Thyroid gland (tissue), 4 donors: ENCODE measurements around the gene SIL1. TPM values are rescaled to one million over a fixed set of nuclear protein-coding genes. Genes with fewer than 3 reads are reported as not detected.
A peak's percentile ranks its signal among the peaks of the same experiment; 100 is the strongest.
"Not testable (repeated sequence)": the region's sequence is repeated elsewhere in the genome, so short reads cannot be mapped to it uniquely, and the experiment has no call there.

Experiments used
- DNase-seq, 2 donors: peaks; one replicate each; pipeline ENCODE4 v3.0.0-alpha.2; 2019
- H3K27ac ChIP-seq, 3 donors: fragments of 200-600 bp; sonication (generic); 1 replicate in 2 of 3; 2 replicates in 1 of 3; pipeline ENCODE4 v1.5.1; 2016 to 2019; ENCODE audit warnings: mild to moderate bottlenecking in 1 of 3, moderate library complexity in 1 of 3
- H3K27me3 ChIP-seq: fragments of 200-600 bp; sonication (generic); one replicate; pipeline ENCODE4 v1.5.1; 2019
- H3K36me3 ChIP-seq, 2 donors: fragments of 200-600 bp; sonication (generic); one replicate each; pipeline ENCODE4 v1.5.1; 2016 to 2019
- H3K4me1 ChIP-seq, 2 donors: fragments of 200-600 bp; sonication (generic); one replicate each; pipeline ENCODE4 v1.5.1; 2017 to 2019
- H3K4me3 ChIP-seq, 3 donors: fragments of 200-600 bp; sonication (generic); replicated peaks in 1 of 3; 1 replicate in 2 of 3; 2 replicates in 1 of 3; pipeline ENCODE4 v1.5.1; 2016; ENCODE audit warnings: mild to moderate bottlenecking in 1 of 3
- H3K9me3 ChIP-seq: fragments of 200-600 bp; sonication (generic); one replicate; pipeline ENCODE4 v1.5.1; 2017
- CTCF ChIP-seq, 6 experiments: fragments of 200-600 bp in 3 of 6; fragments of 450-650 bp in 3 of 6; sonication (generic) in 3 of 6; IDR thresholded peaks; one replicate each; pipeline ENCODE4 v1.5.1; 2016 to 2019; ENCODE audit warnings: antibody characterized with exemption in 6 of 6, mild to moderate bottlenecking in 2 of 6, inconsistent platforms in 1 of 6, moderate library complexity in 1 of 6
- POLR2A ChIP-seq, 2 donors: fragments of 450-650 bp; IDR thresholded peaks; one replicate each; pipeline ENCODE4 v1.6.1; 2017; ENCODE audit warnings: antibody characterized with exemption in 2 of 2, mild to moderate bottlenecking in 2 of 2, moderate library complexity in 1 of 2
- WGBS, 2 donors: methylation state at CpG; one replicate each; pipeline ENCODE4 v1.1.5; 2017; 5-methylcytosine and 5-hydroxymethylcytosine counted together
- intact Hi-C: fragments of 100-400 bp; cut with DNase I; formaldehyde crosslinking; loops from one replicate; pipeline ENCODE4 v1.15.1; 2023
- total RNA-seq, 4 donors: library from RNA; depleted of rRNA; stranded (reverse); fragments of >200 nt; gene quantifications; one replicate each; pipeline ENCODE4 v1.2.3, GENCODE V29; 2016

The SIL1 gene
- total RNA-seq, 4 donors from 2014 or later = 57.5 to 103 (median 81.7) TPM

- H3K36me3 ChIP-seq = no peaks in the 10 kb centered on the region
Observed at GRCh38 chr5:139019211-139019610, 179.0 kb downstream of the SIL1 start.

GRCh38 chr5:139017624-139018023 is 180.5 kb downstream of the SIL1 start:
- intact Hi-C loops = no loop called here
- no peak for DNase-seq
- no peaks in the 10 kb centered on the region for H3K36me3 ChIP-seq
- peaks cover 0 to 7% of the 10 kb centered on the region in 2 donors for H3K4me1 ChIP-seq
- 96 to 97% methylated on average over 5 of the region's 5 CpGs for WGBS, 2 donors
- H3K27me3 ChIP-seq = no peaks in the 10 kb centered on the region
- H3K9me3 ChIP-seq = no peaks in the 10 kb centered on the region
- TF ChIP-seq POLR2A (IDR thresholded peaks at IDR 0.05) (no peak), CTCF (IDR thresholded peaks at IDR 0.05) (no peak)
- no peak overlapping the region for H3K27ac ChIP-seq
- H3K4me3 ChIP-seq = no peak overlapping the region

More at GRCh38 chr5:139019211-139019610, 179.0 kb downstream of the SIL1 start:
- Histone ChIP-seq H3K9me3 (no peaks in the 10 kb centered on the region), H3K4me1 (peaks cover 0 to 13% of the 10 kb centered on the region in 2 donors), H3K27me3 (no peaks in the 10 kb centered on the region), H3K27ac (no peak overlapping the region), H3K4me3 (no peak overlapping the region)
- intact Hi-C loops = no loop called here
- WGBS, 2 donors = 95 to 98% methylated on average over 3 of the region's 3 CpGs
- TF ChIP-seq POLR2A (IDR thresholded peaks at IDR 0.05) = no peak
- TF ChIP-seq CTCF (IDR thresholded peaks at IDR 0.05) = no peak
- DNase-seq = no peak

- TF ChIP-seq POLR2A (IDR thresholded peaks at IDR 0.05) (no peak), CTCF (IDR thresholded peaks at IDR 0.05) (no peak)
- no peak overlapping the region for H3K27ac ChIP-seq
- no peak for DNase-seq
- no peaks in the 10 kb centered on the region for H3K36me3 ChIP-seq
- no peaks in the 10 kb centered on the region for H3K27me3 ChIP-seq
- intact Hi-C loops = no loop called here
- no peaks in the 10 kb centered on the region for H3K9me3 ChIP-seq
- peaks cover 0 to 3% of the 10 kb centered on the region in 2 donors for H3K4me1 ChIP-seq
- H3K4me3 ChIP-seq = no peak overlapping the region
- WGBS, 2 donors = 94 to 96% methylated on average over 3 of the region's 3 CpGs
Observed at GRCh38 chr5:139016186-139016585, 182.0 kb downstream of the SIL1 start.

- Histone ChIP-seq H3K27me3 (no peaks in the 10 kb centered on the region), H3K36me3 (no peaks in the 10 kb centered on the region), H3K27ac (no peak overlapping the region), H3K9me3 (no peaks in the 10 kb centered on the region), H3K4me3 (no peak overlapping the region), H3K4me1 (peaks cover 0 to 3% of the 10 kb centered on the region in 2 donors)
- TF ChIP-seq POLR2A (IDR thresholded peaks at IDR 0.05) (no peak), CTCF (IDR thresholded peaks at IDR 0.05) (no peak)
- intact Hi-C loops = no loop called here
- 86 to 90% methylated on average over 4 of the region's 4 CpGs for WGBS, 2 donors
- DNase-seq = no peak
Observed at GRCh38 chr5:139014726-139015125, 183.4 kb downstream of the SIL1 start.

- WGBS, 2 donors = 97 to 99% methylated on average over 4 of the region's 4 CpGs
- no peak for DNase-seq
- Histone ChIP-seq H3K36me3 (no peaks in the 10 kb centered on the region), H3K4me1 (peaks cover 0 to 3% of the 10 kb centered on the region in 2 donors), H3K27ac (no peak overlapping the region), H3K27me3 (no peaks in the 10 kb centered on the region), H3K4me3 (no peak overlapping the region), H3K9me3 (no peaks in the 10 kb centered on the region)
- intact Hi-C loops = no loop called here
- TF ChIP-seq CTCF (IDR thresholded peaks at IDR 0.05) = no peak
- TF ChIP-seq POLR2A (IDR thresholded peaks at IDR 0.05) = no peak
Observed at GRCh38 chr5:139012176-139012575, 186.0 kb downstream of the SIL1 start.

GRCh38 chr5:139011156-139011555 is 187.0 kb downstream of the SIL1 start:
- H3K36me3 ChIP-seq, H3K9me3 ChIP-seq, H3K27ac ChIP-seq, H3K4me1 ChIP-seq, H3K27me3 ChIP-seq, intact Hi-C loops, DNase-seq: not testable (repeated sequence)
- peak overlapping the region in 1 of 3 donors; percentile 26 for H3K4me3 ChIP-seq
- WGBS, 2 donors = 52 to 65% methylated on average over 13 to 17 of the region's 25 CpGs
